GM12891 (cell line): ENCODE results near the gene ALDH4A1.

Experiments used
- DNase-seq: peaks from one replicate; pipeline ENCODE4 v3.0.0; 2011; ENCODE audit warnings: low spot score; ENCODE audit not compliant: insufficient read length
- FAIRE-seq: peaks from 2 replicates; lab custom pipeline; 2011; peaks lifted over from hg19 to GRCh38; lab: Jason Lieb, UNC
- PAX5 ChIP-seq: IDR thresholded peaks from 2 replicates; pipeline ENCODE4 v1.6.1; 2011; ENCODE audit warnings: low read length, moderate library complexity, mild to moderate bottlenecking; ENCODE audit not compliant: insufficient read depth, severe bottlenecking
- POLR2A ChIP-seq: IDR thresholded peaks from 2 replicates; pipeline ENCODE4 v1.6.1; 2011; ENCODE audit warnings: low read depth, low read length, control low read depth
- POLR2AphosphoS5 ChIP-seq: IDR thresholded peaks from 2 replicates; pipeline ENCODE4 v1.6.1; 2011; ENCODE audit warnings: low read depth, low read length, control low read depth
- POU2F2 ChIP-seq: IDR thresholded peaks from 2 replicates; pipeline ENCODE4 v1.6.1; 2011; ENCODE audit warnings: low read depth, mild to moderate bottlenecking, control low read depth, low read length, moderate library complexity
- SPI1 ChIP-seq: IDR thresholded peaks from 2 replicates; pipeline ENCODE4 v1.6.1; 2011; ENCODE audit warnings: low read depth, low read length, control low read depth
- TAF1 ChIP-seq: IDR thresholded peaks from 2 replicates; pipeline ENCODE4 v1.6.1; 2011; ENCODE audit warnings: low read depth, low read length, control low read depth

ALDH4A1 gene

DNA sequence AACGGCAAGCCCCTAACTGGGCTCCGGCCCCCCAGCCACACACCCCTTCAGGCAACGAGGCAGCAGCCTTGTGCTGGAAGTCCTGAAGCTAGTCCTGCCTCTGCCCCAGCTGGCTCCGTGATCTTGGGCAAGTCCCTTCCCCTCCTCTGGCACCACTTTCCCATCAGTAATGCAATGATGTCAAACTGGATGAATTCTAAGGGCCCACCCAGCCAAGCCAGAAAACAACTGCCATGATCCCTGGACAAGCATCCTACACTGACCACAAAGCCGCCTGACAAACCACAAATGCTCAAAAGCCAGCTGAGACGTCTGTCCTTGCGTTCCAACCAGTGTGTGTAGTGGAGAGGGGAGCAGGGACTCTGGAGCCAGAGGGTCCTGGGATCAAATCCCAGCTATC, 27.3 kb upstream of the ALDH4A1 start:
- DNase-seq = no peak
- FAIRE-seq = peak; percentile 63
- TF ChIP-seq SPI1 (no peak), TAF1 (no peak), POLR2A (no peak), POU2F2 (no peak), PAX5 (no peak), POLR2AphosphoS5 (no peak)

DNA sequence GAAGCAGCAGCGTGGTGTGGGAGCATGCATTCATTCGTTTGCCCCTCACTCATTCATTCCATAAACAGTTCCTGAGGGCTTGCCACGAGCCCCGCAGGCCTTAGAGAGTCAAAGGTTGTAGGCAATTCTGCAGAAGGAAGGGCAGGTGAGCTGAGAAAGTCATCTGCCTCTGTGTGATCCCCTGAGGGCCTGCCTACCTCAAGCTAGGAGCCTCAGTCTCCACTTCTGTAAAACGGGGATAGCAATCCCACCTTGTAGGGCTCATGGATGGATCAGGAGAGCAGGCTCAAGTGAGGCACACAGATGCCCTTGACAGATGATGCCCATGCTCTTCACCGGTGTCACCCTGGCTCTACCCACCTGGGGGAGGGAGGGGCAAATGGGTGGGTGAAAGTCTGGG, 26.6 kb upstream of the ALDH4A1 start:
- peak; percentile 57 for FAIRE-seq
- no peak for DNase-seq
- no peak for TF ChIP-seq POLR2AphosphoS5
- TF ChIP-seq POLR2A = no peak
- no peak for TF ChIP-seq POU2F2
- no peak for TF ChIP-seq SPI1
- no peak for TF ChIP-seq TAF1
- TF ChIP-seq PAX5 = no peak

DNA sequence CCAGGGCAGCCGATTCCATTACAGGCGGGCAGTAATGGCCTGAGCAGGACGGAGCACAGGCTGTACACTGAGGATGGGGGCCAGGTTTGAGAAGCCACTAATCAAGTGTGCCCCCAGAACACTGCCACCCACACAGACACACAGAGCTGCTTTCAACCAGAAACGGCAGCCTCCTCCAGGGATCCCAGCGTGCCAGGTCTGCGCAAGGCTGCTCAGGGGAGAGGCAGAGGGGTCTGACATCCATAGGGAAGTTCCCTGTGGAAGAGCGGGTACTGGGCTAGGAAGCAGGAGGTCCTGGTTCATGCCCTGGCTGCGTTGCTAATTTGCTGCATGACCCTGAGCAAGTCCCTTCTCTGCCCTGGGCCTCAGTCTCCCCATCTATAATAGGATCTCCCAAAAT, 26.1 kb upstream of the ALDH4A1 start:
- TF ChIP-seq TAF1 (no peak), SPI1 (no peak), POLR2A (no peak), POLR2AphosphoS5 (no peak), PAX5 (no peak), POU2F2 (no peak)
- no peak for FAIRE-seq
- no peak for DNase-seq

GRCh38 chr1:18927654-18928272, 25.4 kb upstream of the ALDH4A1 start:
- FAIRE-seq = no peak
- no peak for DNase-seq
- no peak; the same call in 1 of the 2 replicates for TF ChIP-seq POLR2AphosphoS5
- TF ChIP-seq SPI1 = peak; percentile 36; the same call in 1 of the 2 replicates
- TF ChIP-seq PAX5 = no peak
- TF ChIP-seq TAF1 = peak; percentile 43; the same call in 1 of the 2 replicates
- TF ChIP-seq POU2F2 = 0 out of 2 replicates have a peak, but pooled peaks have one; percentile 27
- TF ChIP-seq POLR2A = no peak

GRCh38 chr1:18927082-18927653, 24.8 kb upstream of the ALDH4A1 start:
- peak; percentile 63; the same call in 1 of the 2 replicates for TF ChIP-seq POLR2AphosphoS5
- no peak for TF ChIP-seq POU2F2
- DNase-seq = no peak

GRCh38 chr1:18926315-18927081, 24.1 kb upstream of the ALDH4A1 start:
- peak; percentile 72; the same call in 1 of the 2 replicates for TF ChIP-seq POLR2AphosphoS5
- peak; percentile 71; the same call in 1 of the 2 replicates for TF ChIP-seq POLR2A
- no peak; the same call in none of the 2 replicates for TF ChIP-seq POU2F2
- peak; percentile 84 for TF ChIP-seq SPI1
- no peak for TF ChIP-seq PAX5
- peak; percentile 78; the same call in 1 of the 2 replicates for TF ChIP-seq TAF1
- FAIRE-seq (no peak), DNase-seq (peak; percentile 91)

More at GRCh38 chr1:18927082-18927653, 24.8 kb upstream of the ALDH4A1 start:
- peak; percentile 93 for FAIRE-seq

- FAIRE-seq = no peak
- no peak for DNase-seq
- TF ChIP-seq SPI1 = no peak
- TF ChIP-seq POU2F2 = no peak
- TF ChIP-seq TAF1 = no peak
- no peak for TF ChIP-seq POLR2A
- no peak for TF ChIP-seq PAX5
- TF ChIP-seq POLR2AphosphoS5 = no peak
These were observed 22.9 kb upstream of the ALDH4A1 start for GRCh38 chr1:18925279-18925678.

DNA sequence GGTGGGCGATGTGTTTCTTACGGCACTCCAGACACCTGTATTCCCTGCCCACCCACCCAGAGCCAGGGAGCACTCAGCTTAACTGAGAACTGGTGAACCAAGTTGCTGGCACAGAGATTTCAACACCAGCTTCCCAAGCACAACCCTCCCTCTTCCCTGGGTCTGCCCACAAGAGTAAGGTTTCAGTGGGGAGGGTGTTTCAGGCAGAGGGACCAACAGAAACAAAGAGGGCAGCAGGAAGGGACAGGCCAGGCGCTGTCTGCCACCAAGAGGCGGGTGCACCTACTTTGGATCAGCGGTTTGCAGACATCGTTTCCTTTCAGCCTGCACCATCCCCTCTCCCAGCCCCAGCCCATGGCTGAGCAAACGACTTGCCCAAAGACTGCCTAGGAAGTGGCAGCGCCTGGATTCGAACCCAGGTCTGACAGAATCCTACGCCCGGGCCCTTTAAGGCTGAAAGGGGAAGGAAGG, 21.9 kb upstream of the ALDH4A1 start:
- DNase-seq (no peak), FAIRE-seq (no peak)

DNA sequence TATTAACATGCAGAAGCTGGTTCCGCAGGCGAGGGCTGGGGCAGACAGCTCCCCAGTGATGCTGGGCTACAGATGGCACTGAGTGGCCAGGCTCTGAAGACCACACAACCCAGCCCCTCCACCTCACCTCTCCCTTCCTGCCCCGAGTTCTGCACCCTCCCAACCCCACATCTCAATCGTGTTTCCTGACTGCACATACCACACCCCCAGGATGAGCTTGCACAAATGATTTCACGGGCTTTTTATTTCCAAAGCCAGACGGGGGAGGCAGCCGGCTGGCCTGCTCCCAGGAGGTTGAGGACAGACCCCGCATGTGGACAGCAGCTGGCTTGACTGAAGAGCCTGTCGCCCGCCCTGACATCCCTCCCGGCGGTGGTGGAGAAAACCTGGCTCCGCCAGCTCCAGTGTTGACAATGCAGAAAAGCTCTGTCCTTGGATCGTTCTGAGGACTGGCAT, 21.4 kb upstream of the ALDH4A1 start:
- DNase-seq = no peak
- no peak for FAIRE-seq
- TF ChIP-seq TAF1 (no peak), POLR2A (no peak), PAX5 (no peak), POLR2AphosphoS5 (no peak)

More for the DNA sequence above, 21.9 kb upstream of the ALDH4A1 start:
- no peak for TF ChIP-seq POU2F2
- no peak for TF ChIP-seq TAF1
- TF ChIP-seq POLR2AphosphoS5 = no peak
- TF ChIP-seq SPI1 = no peak
- no peak for TF ChIP-seq POLR2A
- TF ChIP-seq PAX5 = no peak
